ENCODE results near the gene SYNE2.

SYNE2 gene

GRCh38 chr14:63963439-63963838 lies 110.6 kb downstream of the SYNE2 start:
- no peak for DNase-seq (ENCODE audit: low read depth)

GRCh38 chr14:63964113-63964512 lies 111.3 kb downstream of the SYNE2 start:
- DNase-seq (ENCODE audit: low read depth): no peak

DNA sequence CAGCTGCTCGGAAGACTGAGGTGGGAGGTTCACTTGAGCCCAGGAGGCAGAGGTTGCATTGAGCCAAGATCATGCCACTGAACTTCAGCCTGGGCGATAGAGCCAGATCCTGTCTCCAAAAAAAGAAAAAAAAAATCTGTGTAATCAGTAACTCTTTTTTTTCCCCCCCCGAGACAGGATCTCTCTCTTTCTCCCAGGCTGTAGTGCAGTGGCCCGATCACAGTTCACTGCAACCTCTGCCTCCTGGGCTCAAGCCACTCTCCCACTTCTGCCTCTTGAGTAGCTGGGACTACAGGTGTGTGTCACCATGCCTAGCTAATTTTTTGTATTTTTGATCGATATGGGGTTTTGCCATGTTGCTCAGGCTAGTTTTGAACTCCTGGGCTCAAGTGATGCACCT lies 113.6 kb downstream of the SYNE2 start:
- no peak for DNase-seq (ENCODE audit: low read depth)

GRCh38 chr14:63972323-63972932 lies 119.6 kb downstream of the SYNE2 start:
- no peak for DNase-seq (ENCODE audit: low read depth)

- no peak for DNase-seq (ENCODE audit: low read depth)
These were observed 121.4 kb downstream of the SYNE2 start for GRCh38 chr14:63974176-63974575.

DNA sequence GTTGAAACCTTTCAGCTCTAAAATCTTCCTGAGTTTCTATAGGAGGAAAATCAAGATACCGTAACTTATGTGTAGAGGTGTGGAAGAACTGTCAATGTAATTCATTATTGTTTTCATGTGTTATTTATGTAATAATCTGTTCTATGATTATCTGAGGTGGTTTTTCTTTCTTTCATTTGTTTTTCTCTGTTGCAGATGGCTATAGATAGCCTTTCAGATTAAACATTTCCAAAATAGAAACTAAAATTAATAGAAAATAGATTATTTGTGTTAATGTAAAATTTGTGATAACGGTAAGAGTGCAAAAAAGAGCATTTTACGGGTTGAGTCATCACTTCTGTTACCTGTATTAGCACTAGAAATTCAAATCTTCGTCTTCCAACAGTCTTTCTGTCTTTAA lies 128.8 kb downstream of the SYNE2 start:
- DNase-seq (ENCODE audit: low read depth): no peak

DNA sequence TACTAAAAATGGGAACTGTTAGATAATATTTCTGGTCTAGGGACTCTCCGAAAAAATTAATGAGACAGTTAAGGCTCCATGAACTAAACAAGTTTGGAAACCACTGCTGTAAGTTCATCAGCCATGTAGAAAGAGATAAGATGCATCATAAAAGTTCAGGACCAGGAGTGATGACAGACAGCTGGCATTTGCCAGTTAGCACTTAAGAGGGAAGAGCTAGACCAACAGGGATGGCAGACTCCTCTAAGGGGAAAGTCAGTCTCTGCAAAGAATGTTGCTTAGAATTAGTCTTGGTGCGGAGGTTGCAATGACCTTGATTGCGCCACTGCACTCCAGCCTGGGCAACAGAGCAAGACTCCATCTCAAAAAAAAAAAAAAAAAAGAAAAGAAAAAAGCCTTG lies 129.4 kb downstream of the SYNE2 start:
- DNase-seq (ENCODE audit: low read depth): no peak

DNA sequence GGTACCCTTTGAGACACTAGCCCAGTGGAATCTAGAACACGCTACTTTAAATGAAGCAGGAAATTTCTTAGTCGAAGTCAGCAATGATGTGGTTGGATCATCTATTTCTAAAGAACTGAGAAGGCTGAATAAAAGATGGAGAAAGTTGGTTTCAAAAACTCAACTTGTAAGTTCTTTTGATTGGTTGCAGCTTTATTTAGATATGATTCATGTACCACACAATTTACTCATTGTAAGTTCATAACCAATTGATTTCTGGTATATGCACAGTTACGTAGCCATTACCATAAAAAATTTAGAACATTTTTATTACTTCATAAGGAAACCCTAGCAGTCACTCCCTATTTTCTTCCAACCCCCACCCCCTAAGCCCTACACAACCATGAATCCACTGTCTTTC lies 129.8 kb downstream of the SYNE2 start:
- DNase-seq (ENCODE audit: low read depth): no peak

DNA sequence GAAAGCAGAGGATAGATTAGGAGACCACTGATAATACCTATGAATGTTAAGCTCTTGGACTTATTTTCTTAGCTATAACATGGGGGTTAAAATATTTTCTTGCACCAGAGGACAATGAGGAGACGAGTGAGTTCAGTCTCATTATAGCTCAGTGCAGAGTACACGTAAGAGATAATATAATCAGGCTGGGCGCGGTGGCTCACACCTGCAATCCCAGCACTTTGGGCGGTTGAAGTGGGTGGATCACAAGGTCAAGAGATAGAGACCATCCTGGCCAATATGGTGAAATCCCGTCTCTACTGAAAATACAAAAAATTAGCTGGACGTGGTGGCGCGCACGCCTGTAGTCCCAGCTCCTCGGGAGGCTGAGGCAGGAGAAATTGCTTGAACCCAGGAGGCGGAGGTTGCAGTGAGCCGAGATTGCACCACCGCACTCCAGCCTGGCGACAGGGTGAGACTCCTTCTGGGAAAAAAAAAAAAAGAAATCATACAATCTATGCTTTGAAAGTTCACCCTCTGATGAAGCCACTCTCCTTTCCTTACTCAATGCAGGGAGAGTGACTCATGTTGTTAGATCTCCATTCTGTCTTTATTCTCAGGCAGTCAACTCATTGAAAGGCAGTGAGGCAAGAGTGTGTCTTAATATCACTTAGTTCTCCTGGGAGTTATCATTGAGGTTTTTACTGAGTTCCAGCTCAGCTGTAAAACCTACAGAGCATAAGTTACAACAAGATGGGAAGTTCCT lies 134.2 kb downstream of the SYNE2 start:
- DNase-seq (ENCODE audit: low read depth): peak; percentile 71

DNA sequence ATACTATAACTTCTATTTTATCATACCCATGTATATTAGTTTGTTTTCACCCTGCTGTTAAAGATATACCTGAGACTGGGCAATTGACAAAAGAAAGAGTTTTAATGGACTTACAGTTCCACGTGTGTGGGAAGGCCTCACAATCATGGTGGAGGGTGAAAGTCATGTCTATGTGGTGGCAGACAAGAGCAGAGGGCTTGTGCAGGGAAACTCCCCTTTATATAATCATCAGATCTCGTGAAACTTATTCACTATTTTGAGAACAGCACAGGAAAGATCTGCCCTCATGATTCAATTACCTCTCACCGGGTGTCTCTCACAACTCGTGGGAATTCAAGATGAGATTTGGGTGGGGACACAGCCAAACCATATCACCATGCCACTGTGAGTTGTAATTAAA lies 135.8 kb downstream of the SYNE2 start:
- DNase-seq (ENCODE audit: low read depth): no peak

GRCh38 chr14:63991833-63992232 lies 139.0 kb downstream of the SYNE2 start:
- DNase-seq (ENCODE audit: low read depth): no peak

DNA sequence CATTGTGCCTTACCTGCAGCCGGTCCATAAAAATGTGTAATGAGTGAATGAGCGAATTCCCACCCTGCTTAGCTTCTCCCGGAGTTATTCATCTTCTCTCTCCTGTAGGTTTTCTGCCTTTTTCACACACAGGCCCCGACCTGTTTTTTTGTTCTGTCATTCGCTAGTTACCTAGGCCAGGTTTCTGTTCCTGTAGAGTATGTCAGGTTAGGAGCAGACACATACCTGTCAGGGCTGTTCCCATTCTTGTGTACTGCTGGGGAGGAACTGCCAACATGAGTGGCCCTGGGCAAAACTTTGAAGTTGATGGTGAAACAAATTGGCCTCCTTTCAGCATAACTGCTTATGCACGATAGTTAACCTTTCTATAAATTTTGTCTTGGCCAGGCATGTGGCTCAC lies 140.1 kb downstream of the SYNE2 start:
- DNase-seq (ENCODE audit: low read depth): no peak

DNA sequence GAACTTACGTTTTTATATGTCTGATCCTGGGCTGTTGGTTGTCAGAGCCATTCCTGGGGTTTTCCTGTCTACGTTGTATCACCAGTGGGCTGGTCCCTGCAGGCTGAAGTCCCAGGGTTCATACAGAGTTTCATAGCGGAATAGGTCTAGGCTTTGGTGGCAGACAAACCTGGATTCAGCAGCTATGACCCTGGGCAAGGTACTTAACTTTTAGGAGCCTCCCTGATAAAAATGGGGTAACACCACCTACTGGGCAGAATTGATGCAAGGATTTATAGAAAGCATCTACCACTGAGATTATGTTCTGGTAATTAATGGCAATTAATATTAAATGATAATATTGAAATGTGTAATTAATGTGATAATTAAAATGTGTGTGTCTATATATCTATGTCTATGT lies 141.2 kb downstream of the SYNE2 start:
- DNase-seq (ENCODE audit: low read depth): no peak

DNA sequence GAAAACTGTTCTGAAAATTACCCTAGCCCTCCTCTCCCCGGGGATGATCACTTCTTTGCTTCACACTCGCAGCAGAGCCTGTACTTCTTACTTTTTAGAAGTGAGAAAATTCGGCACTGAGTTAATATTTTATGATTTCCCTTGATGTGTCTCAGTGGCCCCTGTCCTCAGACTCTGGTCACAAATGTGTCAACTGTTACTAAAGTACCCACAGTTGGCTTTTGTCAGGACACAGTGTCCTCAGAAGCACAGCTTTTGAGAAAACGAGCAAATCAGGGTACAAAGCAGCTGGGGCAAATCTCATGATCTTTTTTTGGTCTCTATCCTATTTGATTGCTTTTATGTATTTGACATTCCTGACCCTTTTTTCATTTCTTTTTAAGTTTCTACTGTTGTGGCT lies 142.5 kb downstream of the SYNE2 start:
- no peak for DNase-seq (ENCODE audit: low read depth)

DNA sequence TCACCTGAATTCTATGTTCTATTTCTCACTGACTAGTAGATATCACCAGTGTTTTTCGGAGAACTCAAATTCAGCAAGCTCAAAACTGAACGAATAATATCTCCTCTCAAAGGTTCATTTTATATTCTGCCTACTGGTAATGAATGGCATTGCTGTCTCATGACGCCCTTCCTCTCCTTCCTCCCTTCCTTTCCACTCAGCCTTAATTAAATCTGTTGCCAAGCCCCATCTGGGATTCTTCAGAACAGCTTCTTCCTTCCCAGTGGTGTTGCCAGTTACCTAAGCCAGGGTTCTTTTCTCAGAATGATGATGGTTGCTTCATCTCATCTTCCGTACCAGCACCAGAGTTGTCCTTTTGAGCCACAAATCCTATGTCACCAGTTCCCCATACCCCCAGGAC lies 143.2 kb downstream of the SYNE2 start:
- DNase-seq (ENCODE audit: low read depth): no peak

GRCh38 chr14:63996625-63997220 lies 143.9 kb downstream of the SYNE2 start:
- no peak for DNase-seq (ENCODE audit: low read depth)

GRCh38 chr14:64000749-64001148 lies 147.9 kb downstream of the SYNE2 start:
- DNase-seq (ENCODE audit: low read depth): no peak

GRCh38 chr14:64005822-64006221 lies 153.0 kb downstream of the SYNE2 start:
- DNase-seq (ENCODE audit: low read depth): no peak

GRCh38 chr14:64008016-64008415 lies 155.2 kb downstream of the SYNE2 start:
- no peak for DNase-seq (ENCODE audit: low read depth)

- no peak for DNase-seq (ENCODE audit: low read depth)
These were observed 159.2 kb downstream of the SYNE2 start for GRCh38 chr14:64012003-64012402.

DNA sequence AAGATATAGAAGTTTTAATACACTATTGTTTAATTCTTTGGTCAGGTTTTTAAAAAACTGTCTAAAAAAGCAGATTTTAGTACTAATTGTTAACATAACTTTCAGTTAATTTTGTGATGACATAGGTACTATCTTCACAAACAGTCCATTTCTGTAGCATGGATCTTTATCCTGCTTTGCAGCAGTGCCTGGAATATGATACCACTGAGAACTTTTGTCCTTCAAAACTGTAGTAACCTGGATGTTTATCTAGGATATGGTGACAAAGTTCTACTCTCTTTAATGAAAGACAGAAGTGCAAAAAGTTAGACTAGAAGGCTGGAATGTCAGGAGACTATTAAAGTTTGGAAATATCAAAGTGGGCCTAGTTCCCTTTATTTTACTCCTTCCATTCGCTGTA lies 159.9 kb downstream of the SYNE2 start:
- no peak for DNase-seq (ENCODE audit: low read depth)

GRCh38 chr14:64025479-64025878 lies 172.7 kb downstream of the SYNE2 start:
- no peak for DNase-seq (ENCODE audit: low read depth)

DNA sequence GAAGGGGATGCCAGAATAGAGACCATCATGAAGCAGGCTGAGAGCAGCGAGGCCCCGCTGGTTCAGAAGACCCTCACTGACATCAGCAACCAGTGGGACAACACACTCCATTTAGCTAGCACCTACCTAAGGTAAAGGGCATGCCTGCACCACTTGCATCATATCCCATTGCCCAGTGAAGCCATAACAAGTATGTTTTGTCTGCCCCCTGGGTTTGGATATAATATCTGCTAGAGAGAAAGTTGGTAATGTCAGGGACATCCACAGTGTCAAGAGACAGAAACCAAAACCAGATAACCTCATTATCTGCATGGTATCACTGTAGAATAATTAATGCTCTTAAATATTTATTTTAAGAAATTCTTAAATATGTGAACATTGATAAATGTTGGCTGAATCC lies 173.8 kb downstream of the SYNE2 start:
- no peak for DNase-seq (ENCODE audit: low read depth)

DNA sequence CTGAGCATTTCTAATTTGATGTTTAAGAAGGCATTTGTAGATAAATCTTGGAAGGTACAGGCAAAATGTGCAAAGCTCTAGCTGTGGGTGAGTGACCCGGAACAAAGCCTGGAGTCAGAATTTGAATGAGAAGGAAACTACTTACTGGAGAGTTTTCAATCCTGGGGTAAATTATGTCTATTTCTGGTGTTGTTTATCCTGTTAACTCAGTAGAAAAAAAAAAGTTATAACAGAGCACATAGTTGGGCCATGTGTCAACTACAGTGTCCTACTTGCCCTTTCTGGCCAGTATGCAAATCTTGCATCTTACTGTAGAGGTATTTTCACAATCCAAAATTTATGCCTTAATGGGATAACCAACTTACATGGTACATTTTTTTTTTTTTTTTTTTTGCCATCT lies 182.3 kb downstream of the SYNE2 start:
- peak; percentile 37 for DNase-seq (ENCODE audit: low read depth)
